Adrenal gland (tissue), 5 donors: ENCODE results near the gene ADAM19.

Experiments
- CTCF ChIP-seq, 6 experiments: fragments of 450-650 bp in 4 of 6; fragments of 200-600 bp in 2 of 6; sonication (generic) in 1 of 6; IDR thresholded peaks; 1 replicate in 5 of 6; 2 replicates in 1 of 6; pipeline versions ENCODE4 v1.5.1 to v1.8.0; 2016 to 2021; ENCODE audit warnings: antibody characterized with exemption in 6 of 6, mild to moderate bottlenecking in 2 of 6, moderate library complexity in 1 of 6
- POLR2A ChIP-seq, 2 donors: fragments of 450-650 bp; IDR thresholded peaks; one replicate each; pipeline ENCODE4 v1.6.1; 2017; ENCODE audit warnings: antibody characterized with exemption in 2 of 2, mild to moderate bottlenecking in 2 of 2, moderate library complexity in 1 of 2
- donor health status: DM: no; HTN: no; CAD: no.

- TF ChIP-seq POLR2A (IDR thresholded peaks at IDR 0.05), result no peak
- TF ChIP-seq CTCF (IDR thresholded peaks at IDR 0.05), result no peak
Measured at GRCh38 chr5:157594675-157595459, 19.3 kb upstream of the ADAM19 start.
